NCI-H1092 (cell line): Measurements from ENCODE around the gene NCAPG.
"Not testable (repeated sequence)": the region's sequence is repeated elsewhere in the genome, so short reads cannot be mapped to it uniquely, and the experiment has no call there.

Source experiments
- DNase-seq: peaks from one replicate; lab custom pipeline; 2025; lab: John Stamatoyannopoulos, UW

NCAPG gene

DNA sequence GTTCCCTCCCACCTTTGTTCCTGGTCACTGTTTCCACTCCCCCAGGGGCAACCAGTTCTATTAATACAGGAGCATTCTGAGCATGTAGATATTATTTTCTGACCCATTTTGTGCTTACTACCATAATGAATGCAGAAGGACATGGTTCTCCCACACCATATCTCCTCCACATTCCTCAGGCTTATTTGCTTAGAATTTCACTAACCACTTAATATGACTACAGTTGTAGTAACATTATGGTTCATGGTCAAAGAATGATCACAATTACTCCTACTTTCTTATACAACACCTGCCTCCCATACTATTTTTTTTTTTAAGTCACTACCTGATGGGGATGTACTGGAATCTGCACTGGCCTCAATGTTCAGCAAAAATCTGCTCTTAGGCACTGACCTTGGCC, 21.8 kb upstream of the NCAPG start:
- no peak for DNase-seq

- DNase-seq = no peak
Measured at GRCh38 chr4:17794730-17795129, 16.0 kb upstream of the NCAPG start.

GRCh38 chr4:17797808-17798207, 13.0 kb upstream of the NCAPG start:
- no peak for DNase-seq

DNA sequence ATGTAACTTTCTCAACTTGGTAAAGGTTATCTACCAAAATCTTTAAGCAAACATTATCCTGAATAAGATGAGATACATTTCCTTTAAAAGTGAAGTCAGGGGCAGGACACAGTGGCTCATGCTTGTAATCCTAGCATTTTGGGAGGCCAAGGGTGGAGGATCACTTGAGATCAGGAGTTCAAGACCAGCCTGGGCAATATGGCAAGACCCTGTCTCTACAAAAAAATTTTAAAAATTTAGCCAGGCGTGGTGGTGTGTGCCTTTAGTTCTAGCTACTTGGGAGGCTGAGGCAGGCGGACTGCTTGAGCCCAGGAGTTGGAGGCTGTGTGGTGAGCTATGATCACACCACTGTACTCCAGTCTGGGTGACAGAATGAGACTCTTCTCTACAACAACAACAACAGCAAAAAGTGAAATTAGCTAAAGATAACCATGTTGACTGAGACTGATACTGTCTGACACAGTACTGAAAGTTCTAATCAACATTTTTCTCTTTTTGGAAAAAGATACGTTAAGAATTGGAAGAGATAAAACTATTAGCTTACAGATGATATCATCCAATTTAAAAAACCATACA, 5.1 kb upstream of the NCAPG start:
- DNase-seq = no peak

DNA sequence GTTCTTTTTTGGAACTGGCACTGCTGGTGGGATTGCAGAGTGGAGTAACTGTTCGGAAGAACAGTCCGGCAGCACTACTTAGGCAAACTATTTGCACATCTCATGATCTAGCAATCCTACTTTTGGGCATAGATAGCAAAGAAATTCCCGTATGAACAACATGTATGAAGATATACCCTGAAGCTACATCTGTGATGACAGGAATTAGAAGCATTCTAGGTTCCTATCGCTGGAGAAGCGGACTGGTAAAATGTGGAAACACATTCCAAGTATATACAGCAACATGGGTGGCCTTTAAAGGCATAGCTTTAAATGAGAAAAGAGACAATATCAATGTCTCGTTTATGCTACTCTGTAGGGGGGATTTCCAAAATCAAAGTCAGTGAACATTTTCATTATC, 3.3 kb upstream of the NCAPG start:
- DNase-seq = no peak

DNA sequence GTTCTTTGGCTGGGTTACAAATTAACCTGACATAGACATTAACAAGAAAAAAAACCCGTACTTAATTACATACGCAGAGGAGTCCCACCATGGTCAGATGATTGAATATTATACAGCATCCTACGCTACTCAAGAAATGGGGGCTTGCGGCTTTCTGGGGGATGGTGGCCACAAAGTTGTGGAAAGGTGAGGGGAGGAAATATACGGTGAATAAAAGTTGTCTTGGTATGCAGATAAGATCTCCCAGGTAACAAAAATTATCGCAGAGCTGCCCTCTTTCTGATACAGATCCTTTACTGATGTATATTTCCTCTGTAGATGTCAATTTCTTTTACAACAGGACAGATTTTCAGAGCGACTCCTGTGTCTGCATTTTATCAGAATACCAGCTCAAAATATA, 1.1 kb upstream of the NCAPG start:
- no peak for DNase-seq

- peak; percentile 43 for DNase-seq
Measured at GRCh38 chr4:17811078-17811603, 362 bp downstream of the NCAPG start.

GRCh38 chr4:17812125-17812524, 1.3 kb downstream of the NCAPG start:
- no peak for DNase-seq

DNA sequence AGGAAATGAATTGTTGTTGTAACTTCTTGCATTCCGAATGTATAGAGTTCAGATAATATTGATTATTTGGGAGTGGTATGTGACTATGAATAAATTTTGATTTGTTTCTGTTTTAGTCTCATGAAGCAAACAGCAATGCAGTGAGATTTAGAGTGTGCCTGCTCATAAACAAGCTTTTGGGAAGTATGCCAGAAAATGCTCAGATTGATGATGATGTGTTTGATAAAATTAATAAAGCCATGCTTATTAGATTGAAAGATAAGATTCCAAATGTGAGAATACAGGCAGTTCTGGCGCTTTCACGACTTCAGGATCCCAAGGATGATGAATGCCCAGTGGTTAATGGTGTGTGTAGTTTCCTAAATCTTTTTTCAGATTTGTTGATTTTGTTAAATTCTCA, 2.0 kb downstream of the NCAPG start:
- no peak for DNase-seq

DNA sequence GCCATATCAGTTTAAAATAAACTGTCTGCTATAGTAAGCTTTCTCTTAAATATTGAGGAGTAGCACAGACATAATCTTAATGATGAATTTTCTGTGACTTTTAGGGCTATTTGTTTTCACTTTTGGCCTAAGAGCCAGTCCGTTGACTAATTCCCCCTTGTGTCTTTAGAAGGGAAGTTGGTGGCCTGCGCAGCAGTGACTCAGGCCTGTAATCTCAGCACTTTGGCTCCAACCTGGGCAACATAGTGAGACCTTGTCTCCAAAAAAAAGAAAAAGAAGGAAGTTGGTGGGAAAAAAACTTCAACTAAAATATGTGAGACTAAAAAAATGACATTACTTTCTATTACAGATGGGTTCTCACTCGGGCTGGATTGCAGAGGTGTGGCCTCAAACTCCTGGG, 3.4 kb downstream of the NCAPG start:
- DNase-seq = no peak

DNA sequence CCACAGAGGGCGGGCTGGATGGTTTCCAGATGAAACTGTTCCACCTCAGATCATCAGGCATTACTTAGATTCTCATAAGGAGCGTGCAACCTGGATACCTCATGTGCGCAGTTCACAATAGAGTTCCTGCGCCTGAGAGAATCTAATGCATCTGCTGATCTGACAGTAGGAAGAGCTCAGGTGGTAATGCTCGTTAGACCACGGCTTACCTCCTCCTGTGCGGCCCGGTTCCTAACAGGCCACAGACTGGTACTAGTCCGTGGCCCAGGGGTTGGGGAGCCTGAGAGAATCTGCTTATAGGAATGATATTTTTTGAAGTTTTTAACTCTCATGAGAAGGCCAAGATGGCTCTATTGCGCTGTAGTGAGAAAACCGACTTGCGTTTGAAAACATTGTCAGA, 5.4 kb downstream of the NCAPG start:
- DNase-seq = no peak

- peak; percentile 16 for DNase-seq
Measured at GRCh38 chr4:17817027-17817426, 6.2 kb downstream of the NCAPG start.

DNA sequence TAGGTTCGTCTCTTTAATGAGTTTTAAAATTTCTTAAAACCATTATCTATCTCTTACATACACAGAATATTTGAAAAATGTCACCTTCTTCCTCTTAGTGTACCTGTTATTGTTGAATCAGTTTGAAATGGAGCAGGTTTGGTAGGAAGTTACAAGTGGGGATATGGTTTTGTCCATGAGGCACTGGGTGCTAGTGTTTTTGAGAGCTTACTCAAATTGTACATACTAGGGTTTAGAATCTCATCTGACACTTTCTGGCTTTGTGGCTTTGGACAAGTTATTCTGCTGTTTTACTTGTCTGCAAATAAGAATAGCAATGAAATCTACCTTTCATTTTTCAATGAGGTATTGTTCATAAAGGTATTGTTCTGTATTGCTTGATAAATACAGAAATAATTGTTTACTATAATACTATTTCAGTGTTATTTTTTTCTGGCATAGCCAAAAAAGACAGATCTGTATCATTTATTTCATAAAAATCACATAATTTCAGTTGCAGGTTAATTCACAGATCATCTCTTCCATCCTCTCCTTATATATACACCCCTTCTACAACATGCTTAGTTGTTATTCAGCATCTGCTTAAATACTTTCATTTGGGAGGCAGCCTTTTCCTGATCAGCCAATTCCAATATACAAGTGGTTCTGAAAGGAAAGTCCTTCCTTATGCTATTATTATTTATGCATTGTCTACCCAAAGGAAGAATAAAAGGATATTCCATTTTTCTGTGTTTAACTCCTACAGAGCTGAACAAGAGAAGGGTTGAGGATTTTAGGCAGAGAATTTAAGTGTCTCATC, 13.3 kb downstream of the NCAPG start:
- no peak for DNase-seq

GRCh38 chr4:17846266-17846665, 35.5 kb downstream of the NCAPG start:
- no peak for DNase-seq

DNA sequence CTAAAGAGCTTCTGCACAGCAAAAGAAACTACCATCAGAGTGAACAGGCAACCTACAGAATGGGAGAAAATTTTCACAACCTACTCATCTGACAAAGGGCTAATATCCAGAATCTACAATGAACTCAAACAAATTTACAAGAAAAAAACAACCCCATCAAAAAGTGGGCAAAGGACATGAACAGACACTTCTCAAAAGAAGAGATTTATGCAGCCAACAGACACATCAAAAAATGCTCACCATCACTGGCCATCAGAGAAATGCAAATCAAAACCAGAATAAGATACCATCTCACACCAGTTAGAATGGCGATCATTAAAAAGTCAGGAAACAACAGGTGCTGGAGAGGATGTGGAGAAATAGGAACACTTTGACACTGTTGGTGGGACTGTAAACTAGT, 39.5 kb downstream of the NCAPG start:
- DNase-seq = not testable (repeated sequence)

DNA sequence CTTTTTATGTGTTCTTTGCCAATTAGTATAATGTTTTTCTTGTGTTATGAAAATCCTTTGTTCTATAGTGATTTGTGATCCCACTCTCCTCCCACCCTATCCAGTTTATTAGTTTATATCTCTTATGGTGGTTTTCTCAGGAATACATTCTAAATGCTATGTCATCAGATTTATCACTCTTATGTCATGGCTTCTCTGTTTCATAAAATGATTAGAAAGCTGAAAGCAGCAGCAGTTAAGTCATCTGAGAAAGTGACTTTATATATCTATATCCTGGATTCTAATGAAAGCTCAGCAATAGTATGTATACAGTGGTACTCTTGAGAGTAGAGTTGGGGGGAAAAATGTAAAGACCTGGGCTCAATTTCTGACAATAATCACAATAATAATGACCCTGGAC, 41.2 kb downstream of the NCAPG start:
- no peak for DNase-seq

- DNase-seq = no peak
Measured at GRCh38 chr4:17854036-17854435, 43.3 kb downstream of the NCAPG start.

DNA sequence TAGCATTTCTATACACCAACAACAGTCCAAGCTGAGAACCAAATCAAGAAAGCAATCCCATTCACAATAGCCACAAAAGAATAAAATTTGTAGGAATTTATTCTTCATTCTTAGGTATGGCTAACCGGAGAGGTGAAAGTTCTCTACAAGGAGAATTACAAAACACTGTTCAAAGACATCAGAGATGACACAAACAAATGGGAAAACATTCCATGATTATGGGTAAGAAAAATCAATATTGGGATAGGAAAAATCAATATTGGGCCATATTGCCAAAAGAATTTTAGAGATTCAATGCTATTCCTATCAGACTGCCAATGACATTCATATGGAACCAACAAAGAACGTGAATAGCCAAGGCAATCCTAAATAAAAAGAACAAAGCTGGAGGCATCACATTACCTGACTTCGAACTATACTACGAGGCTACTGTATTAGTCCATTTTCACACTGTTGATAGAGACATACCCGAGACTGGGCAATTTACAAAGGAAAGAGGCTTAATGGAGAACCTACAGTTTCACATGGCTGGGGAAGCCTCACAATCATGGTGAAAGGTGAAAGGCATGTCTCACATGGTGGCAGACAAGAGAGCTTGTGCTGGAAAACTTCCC, 49.1 kb downstream of the NCAPG start:
- DNase-seq = no peak

- DNase-seq = not testable (repeated sequence)
Measured at GRCh38 chr4:17861906-17862305, 51.1 kb downstream of the NCAPG start.

DNA sequence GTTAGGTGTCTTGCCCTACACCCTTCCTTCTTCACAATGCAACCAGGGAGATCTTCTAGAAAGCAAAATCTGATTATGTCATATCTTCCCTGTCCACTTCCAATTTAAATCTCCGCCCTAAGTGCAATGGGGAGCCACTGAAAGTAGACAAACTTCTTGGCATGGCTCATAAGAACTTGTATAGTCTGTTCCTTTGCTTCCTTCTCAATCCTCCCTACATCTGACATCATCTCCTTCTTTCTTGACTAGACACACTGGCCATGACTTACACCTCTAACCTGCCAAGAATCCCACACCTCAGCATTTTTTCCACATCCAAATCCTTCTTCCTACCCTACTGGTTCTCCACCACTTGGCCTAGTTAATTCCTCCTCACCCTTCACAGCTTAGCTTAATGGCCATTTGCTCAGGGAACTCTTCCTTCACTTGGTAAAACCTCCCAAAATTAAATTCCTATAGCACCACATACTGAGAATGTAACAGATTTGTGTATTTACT, 55.1 kb downstream of the NCAPG start:
- no peak for DNase-seq

GRCh38 chr4:17866810-17867209, 56.0 kb downstream of the NCAPG start:
- DNase-seq = no peak

GRCh38 chr4:17867276-17867675, 56.5 kb downstream of the NCAPG start:
- no peak for DNase-seq

DNA sequence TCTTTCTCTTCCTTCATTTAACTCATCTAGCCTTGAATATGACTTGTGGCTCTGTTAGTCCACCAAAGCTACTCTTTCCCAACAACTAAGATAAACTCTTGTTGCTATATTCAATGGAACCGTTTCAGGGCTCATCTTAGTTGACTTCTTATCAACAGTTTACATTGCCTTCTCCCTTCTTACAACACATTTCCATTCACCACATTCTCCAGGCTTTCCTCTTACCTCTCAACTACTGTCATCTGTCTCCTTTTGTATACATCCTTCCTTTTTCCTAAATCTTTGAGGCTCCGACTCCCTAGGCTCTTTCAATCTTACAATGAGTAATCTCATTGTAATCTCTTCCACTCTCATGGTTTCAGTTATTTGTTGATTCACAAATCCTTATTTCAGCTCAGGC, 58.5 kb downstream of the NCAPG start:
- no peak for DNase-seq
